Measurements from ENCODE around the gene MCM10. TPM values are rescaled to one million over a fixed set of nuclear protein-coding genes. Genes with fewer than 3 reads are reported as not detected.

Gene MCM10
- total RNA-seq, 1 experiment from 2014 or later: 22.8 TPM

DNA sequence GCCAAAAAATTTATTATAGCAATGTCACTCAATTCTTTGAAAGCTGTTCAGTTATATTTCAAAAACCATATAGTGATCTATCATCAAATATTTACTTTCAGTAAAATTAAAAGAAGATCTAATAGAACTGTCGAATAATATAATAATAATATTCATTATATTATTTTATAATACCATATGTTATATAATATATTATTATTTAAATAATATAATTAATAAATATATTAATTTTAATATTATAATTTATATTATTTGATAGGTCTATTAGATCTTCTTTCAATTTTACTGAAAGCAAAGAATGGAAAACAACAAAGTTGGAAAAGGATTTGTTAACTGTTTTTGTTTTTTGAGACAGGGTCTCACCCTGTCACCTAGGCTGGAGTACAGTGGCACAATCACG is 95.3 kb downstream of the MCM10 start:
- H3K4me1 ChIP-seq (ENCODE audit: control insufficient read depth, insufficient read depth, low read length): no peaks in the 10 kb centered on the region
- BruUV-seq (replicated peaks): no TSS peak
- ChIA-PET CTCF (no interaction called here), POLR2A (no interaction called here)
- no peak overlapping the region for H3K27ac ChIP-seq (ENCODE audit: low read length)
- ATAC-seq: no peak
- no peaks in the 10 kb centered on the region for H3K36me3 ChIP-seq (ENCODE audit: control insufficient read depth, insufficient read depth, low read length)
- TF ChIP-seq, protein P1, sequence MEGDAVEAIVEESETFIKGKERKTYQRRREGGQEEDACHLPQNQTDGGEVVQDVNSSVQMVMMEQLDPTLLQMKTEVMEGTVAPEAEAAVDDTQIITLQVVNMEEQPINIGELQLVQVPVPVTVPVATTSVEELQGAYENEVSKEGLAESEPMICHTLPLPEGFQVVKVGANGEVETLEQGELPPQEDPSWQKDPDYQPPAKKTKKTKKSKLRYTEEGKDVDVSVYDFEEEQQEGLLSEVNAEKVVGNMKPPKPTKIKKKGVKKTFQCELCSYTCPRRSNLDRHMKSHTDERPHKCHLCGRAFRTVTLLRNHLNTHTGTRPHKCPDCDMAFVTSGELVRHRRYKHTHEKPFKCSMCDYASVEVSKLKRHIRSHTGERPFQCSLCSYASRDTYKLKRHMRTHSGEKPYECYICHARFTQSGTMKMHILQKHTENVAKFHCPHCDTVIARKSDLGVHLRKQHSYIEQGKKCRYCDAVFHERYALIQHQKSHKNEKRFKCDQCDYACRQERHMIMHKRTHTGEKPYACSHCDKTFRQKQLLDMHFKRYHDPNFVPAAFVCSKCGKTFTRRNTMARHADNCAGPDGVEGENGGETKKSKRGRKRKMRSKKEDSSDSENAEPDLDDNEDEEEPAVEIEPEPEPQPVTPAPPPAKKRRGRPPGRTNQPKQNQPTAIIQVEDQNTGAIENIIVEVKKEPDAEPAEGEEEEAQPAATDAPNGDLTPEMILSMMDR (IDR thresholded peaks at IDR 0.05): no peak
- no peak for TF ChIP-seq SIN3A (IDR thresholded peaks at IDR 0.05; ENCODE audit: borderline replicate concordance, insufficient read depth, low read depth, low read length)
- TF ChIP-seq TCF7L2 (IDR thresholded peaks at IDR 0.05; ENCODE audit: low read depth, low read length): no peak
- TF ChIP-seq POLR2AphosphoS5 (IDR thresholded peaks at IDR 0.05; ENCODE audit: low read depth, low read length): no peak
- TF ChIP-seq, protein P2, sequence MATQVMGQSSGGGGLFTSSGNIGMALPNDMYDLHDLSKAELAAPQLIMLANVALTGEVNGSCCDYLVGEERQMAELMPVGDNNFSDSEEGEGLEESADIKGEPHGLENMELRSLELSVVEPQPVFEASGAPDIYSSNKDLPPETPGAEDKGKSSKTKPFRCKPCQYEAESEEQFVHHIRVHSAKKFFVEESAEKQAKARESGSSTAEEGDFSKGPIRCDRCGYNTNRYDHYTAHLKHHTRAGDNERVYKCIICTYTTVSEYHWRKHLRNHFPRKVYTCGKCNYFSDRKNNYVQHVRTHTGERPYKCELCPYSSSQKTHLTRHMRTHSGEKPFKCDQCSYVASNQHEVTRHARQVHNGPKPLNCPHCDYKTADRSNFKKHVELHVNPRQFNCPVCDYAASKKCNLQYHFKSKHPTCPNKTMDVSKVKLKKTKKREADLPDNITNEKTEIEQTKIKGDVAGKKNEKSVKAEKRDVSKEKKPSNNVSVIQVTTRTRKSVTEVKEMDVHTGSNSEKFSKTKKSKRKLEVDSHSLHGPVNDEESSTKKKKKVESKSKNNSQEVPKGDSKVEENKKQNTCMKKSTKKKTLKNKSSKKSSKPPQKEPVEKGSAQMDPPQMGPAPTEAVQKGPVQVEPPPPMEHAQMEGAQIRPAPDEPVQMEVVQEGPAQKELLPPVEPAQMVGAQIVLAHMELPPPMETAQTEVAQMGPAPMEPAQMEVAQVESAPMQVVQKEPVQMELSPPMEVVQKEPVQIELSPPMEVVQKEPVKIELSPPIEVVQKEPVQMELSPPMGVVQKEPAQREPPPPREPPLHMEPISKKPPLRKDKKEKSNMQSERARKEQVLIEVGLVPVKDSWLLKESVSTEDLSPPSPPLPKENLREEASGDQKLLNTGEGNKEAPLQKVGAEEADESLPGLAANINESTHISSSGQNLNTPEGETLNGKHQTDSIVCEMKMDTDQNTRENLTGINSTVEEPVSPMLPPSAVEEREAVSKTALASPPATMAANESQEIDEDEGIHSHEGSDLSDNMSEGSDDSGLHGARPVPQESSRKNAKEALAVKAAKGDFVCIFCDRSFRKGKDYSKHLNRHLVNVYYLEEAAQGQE (IDR thresholded peaks at IDR 0.05; ENCODE audit: insufficient read depth in 1 of 2, low read depth in 2 of 2, low read length in 1 of 2): no peak
- intact Hi-C loops (cut with micrococcal nuclease; ENCODE audit: unreplicated experiment): no loop called here
- in situ Hi-C loops (cut with HindIII; ENCODE audit: low pct_unique_long_range_greater_than_20kb, low sequenced_read_pairs): no loop called here
- no peak overlapping the region for H3K4me3 ChIP-seq (ENCODE audit: low read depth in 2 of 2, low read length in 2 of 2)
- H3K27me3 ChIP-seq (ENCODE audit: control insufficient read depth, insufficient read depth, low read length): no peaks in the 10 kb centered on the region
- no peak for DNase-seq (ENCODE audit: low read depth, low spot score)
- no peaks in the 10 kb centered on the region for H3K9me3 ChIP-seq (ENCODE audit: control insufficient read depth, insufficient read depth, low read depth, low read length)

DNA sequence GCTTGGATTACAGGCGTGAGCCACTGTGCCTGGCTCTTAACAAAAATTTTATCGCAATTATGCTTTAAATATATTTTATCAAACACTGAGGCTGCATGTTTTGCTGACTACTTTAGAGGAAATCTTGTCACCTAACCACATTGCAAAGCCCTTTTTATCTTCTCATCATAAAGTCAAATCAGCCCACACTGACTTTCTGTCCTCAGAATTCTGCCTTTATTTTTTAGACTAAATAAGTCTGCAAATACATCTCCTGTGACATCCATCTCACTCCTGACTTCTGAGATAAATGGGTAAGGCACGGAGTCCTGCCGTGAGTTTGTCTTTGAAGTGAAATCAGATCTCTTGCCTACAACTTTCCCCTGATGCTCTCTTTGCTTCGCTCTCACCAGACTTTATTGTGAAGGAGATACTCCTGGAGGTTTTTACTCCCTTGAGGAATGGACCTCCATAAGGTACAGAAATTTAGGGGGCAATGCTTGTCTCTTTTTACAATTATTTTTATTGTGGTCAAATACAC is 96.3 kb downstream of the MCM10 start:
- Histone ChIP-seq H3K27me3 (ENCODE audit: control insufficient read depth, insufficient read depth, low read length) (no peaks in the 10 kb centered on the region), H3K36me3 (ENCODE audit: control insufficient read depth, insufficient read depth, low read length) (no peaks in the 10 kb centered on the region), H3K4me3 (ENCODE audit: low read depth in 2 of 2, low read length in 2 of 2) (no peak overlapping the region), H3K9me3 (ENCODE audit: control insufficient read depth, insufficient read depth, low read depth, low read length) (no peaks in the 10 kb centered on the region), H3K4me1 (ENCODE audit: control insufficient read depth, insufficient read depth, low read length) (no peaks in the 10 kb centered on the region), H3K27ac (ENCODE audit: low read length) (no peak overlapping the region)
- ChIA-PET CTCF (no interaction called here), POLR2A (no interaction called here)
- DNase-seq (ENCODE audit: low read depth, low spot score) (no peak), ATAC-seq (no peak)
- no peak for TF ChIP-seq TCF7L2 (IDR thresholded peaks at IDR 0.05; ENCODE audit: low read depth, low read length)
- no peak for TF ChIP-seq SIN3A (IDR thresholded peaks at IDR 0.05; ENCODE audit: borderline replicate concordance, insufficient read depth, low read depth, low read length)
- TF ChIP-seq, protein P2 (IDR thresholded peaks at IDR 0.05; ENCODE audit: insufficient read depth in 1 of 2, low read depth in 2 of 2, low read length in 1 of 2): no peak
- in situ Hi-C loops (cut with HindIII; ENCODE audit: low pct_unique_long_range_greater_than_20kb, low sequenced_read_pairs) (no loop called here), intact Hi-C loops (cut with micrococcal nuclease; ENCODE audit: unreplicated experiment) (no loop called here)
- no TSS peak for BruUV-seq (replicated peaks)

Other genes with a start within 250 kb of the MCM10 start
- gene CCDC3, start 159.8 kb upstream of the MCM10 start, total RNA-seq (2021; ENCODE audit: unreplicated experiment): 0.10 TPM
- 66.8 TPM for gene OPTN, start 61.4 kb upstream of the MCM10 start, total RNA-seq (2021; ENCODE audit: unreplicated experiment)
- gene UCMA, start 72.8 kb downstream of the MCM10 start, total RNA-seq (2021; ENCODE audit: unreplicated experiment): not detected
- gene PHYH, start 138.5 kb downstream of the MCM10 start, total RNA-seq (2021; ENCODE audit: unreplicated experiment): 41.3 TPM
- gene SEPHS1, start 186.7 kb downstream of the MCM10 start, total RNA-seq (2021; ENCODE audit: unreplicated experiment): 47.1 TPM

All from Panc1 (cell line).